ENCODE data around the gene L1CAM.
A peak's percentile ranks its signal among the peaks of the same experiment; 100 is the strongest.

L1CAM gene

GRCh38 chrX:153903238-153903980 is 17.4 kb upstream of the L1CAM start:
- DNase-seq = no peak

DNA sequence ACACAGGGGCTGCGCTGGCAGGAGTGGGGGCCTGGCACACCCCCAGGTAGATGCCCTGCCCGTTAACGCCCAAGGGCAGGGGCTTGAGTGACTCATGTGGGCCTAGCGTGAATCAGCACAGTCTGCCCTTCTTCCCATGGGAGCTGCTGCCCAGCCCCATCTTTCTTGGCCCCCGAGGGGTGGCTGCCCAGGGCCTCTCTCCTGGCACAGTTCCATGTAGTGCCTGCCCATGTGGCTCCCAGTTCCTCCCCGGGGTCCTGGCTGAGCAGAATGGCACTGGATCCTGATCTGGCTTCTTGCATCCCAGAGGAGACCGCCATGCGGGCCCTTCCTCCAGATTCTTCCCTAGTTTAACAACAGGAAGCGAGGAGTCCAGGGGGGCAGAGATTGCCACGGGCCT is 16.4 kb upstream of the L1CAM start:
- no peak for DNase-seq

DNA sequence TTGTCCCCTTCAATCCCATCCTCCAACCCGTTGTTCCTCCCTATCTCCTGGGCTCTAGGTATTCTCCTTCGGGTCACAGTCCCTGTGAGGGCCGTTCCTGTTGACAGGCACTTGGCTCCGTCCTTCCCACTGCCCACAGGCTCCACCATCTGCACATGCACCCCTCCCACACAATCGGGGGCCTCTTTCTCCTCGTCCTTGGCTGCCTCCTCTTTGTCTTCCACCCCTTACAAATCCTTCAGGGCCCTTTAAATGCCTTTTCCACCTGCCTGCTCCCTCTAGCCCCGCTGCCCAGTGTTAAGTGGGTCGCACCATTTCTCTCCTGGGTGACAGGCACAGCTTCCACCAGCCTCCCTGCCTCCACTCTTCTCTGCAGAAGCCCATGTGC is 15.8 kb upstream of the L1CAM start:
- no peak for DNase-seq

DNA sequence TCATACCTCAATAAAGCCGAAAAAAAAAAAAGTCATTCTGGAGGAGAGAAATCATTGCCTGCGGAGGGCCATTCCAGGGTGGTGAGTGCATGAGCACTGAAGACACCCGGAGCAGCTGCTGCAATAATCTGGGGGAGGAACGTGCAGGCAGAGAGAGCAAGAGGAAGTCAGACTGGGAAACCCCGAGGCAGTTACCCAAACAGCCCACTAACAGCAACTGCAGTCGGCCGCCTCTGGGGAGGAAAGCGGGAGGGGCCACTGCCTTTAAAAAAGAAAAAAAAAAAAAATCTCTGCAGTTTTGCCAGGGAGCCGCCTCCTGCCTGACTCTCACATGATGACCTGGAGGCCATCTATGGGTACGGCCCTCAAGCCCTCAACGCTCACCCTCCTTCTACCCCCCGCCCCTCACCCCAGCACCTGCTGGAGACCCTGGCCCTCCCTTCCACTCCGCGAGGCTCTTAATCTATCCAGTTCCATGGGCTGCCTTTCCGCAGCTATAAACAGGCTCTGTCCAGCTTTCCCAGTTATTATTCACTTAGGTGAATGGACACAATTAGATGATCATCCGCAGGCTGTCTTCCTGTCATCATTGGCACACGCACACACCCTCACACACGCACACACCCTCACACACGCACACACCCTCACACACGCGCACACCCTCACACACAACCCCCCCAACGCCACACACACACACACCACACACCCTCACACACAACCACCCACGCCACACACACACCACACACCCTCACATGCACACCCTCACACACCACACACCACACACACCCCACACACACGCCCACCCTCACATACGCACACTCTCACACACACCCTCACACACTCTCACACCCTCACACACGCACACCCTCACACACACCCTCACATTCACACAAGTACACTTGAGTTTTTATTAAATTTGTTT is 15.1 kb upstream of the L1CAM start:
- peak; percentile 54 for DNase-seq

- DNase-seq = no peak
Measured at GRCh38 chrX:153897899-153898298, 11.9 kb upstream of the L1CAM start.

DNA sequence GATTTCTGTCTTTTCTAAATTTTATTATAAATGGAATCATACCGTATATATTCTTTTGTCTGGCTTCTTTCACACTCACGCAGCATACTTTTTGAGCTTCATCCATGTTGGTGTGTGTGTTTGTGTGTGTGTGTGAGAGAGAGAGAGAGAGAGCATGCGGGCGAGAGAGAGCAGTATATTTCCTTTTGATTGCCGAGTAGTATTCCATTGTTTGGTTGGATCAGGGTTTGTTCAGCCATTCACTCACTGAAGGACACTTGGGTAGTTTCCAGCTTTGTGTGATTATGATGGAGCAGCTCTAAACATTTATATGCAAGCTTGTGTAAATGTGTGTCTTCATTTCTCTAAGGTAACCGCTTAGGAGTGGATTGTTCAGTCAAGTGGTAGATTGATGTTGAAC is 3.1 kb upstream of the L1CAM start:
- no peak for DNase-seq

- DNase-seq = no peak
Measured at GRCh38 chrX:153888344-153888743, 2.4 kb upstream of the L1CAM start.

DNA sequence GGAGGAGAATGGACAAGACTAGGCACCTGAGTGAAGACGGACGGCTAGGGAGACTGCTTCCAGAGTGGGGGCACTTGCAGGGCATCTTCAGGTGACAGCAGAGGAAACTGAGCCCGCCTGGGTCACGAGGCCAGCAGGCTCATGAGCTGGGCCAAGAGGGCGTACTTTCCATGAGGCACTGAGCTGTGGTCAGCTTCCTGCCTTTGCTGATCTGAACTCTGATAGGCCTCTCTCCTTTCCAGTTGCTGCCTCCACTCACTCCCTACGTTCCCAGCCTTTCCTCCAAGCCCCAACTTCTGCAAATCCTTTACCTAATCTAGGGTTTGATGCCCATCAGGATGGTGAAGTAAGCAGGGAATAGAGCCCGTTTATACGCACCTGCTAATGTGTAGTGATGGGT is 1.4 kb upstream of the L1CAM start:
- no peak for DNase-seq

DNA sequence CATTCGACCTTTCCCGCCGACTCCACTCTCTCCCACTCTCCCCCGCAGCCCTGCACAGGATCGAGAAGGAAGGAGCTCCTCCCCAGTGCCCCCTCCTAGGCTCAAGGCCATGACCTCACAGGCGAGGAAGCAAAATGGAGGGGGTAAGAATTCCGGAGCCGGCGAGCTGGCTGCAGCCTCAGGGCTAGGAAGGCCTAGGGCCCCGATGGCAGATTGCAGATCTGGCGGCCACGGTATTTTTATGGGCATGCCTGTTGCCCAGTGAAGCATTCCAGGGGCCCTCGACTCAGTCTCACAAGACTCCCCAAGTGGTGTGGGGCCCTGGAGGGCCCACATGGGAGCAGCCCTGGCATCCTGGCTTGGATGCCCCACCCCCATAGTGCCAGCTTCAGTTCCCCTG is 942 bp upstream of the L1CAM start:
- no peak for DNase-seq

- no peak for DNase-seq
Measured at GRCh38 chrX:153885208-153885787, 675 bp downstream of the L1CAM start.

DNA sequence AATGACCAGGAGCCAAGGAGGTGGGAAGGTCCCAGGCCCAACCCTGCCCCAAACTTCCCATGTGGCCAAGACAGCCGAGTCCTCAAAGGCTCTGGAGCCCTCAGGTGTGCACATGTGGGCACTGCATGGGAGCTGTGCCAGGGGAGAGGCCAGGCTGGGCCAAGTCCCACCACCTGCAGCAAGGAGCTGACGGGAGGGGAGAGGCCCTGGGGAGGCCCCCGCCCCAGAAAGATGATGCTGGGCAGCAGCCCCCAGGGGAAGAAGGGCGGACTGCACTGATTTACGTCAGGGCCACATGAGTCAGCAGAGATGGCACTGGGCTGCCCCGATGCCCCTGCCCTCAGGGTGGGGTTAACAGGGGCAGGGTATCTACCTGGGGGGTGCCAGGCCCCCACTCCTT is 1.4 kb downstream of the L1CAM start:
- no peak for DNase-seq

DNA sequence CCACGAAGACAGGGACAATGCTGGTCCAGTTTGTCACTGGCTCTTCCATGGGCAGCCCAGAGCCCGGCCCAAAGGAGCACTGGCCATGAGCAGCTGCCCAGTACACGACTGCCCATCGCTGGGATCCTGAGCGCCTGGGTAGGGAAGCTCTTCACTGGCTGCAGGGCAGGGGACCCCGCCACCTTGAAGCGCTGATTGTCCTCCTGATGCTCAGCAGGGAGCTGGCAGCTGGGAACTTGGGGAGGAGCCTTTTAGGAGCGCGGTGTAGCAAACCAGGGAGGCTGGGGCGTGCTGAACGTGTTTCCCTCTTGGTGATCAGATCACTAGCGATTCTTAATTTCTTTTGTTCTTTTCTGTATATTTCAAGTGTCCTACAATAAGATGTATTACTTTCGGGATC is 1.8 kb downstream of the L1CAM start:
- no peak for DNase-seq

DNA sequence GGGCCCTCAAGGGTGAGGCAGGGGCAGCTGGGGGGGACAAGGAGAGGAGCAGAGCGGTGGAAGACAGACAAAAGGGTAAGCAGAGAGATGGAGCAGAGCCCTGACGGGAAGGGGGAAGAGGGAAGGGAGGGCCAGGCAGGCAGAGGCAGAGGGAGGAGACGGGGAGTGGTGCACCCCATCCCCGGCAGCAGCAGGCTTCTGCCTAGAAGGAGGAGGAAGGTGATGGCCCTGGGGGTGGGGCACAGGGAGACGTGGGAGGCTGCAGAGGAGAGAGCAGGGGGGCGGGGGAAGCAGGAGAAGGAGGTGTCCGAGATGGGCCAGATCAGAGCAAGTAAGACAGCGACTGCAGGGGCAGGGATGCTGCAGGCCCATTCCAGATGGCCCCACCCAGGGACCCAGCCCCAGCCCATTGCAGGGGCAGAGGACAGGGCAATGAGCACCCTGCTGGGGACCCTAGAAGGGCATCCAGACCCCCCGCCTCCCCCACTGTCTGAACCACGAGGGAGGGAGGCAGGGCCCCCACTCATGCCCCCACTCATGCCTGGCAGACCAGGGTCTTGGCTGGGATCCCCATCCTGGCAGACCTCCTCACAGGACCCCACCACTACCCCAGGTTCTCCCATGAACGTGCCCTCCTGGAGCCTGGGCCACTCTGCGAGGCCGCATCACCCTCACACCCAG is 2.7 kb downstream of the L1CAM start:
- no peak for DNase-seq

DNA sequence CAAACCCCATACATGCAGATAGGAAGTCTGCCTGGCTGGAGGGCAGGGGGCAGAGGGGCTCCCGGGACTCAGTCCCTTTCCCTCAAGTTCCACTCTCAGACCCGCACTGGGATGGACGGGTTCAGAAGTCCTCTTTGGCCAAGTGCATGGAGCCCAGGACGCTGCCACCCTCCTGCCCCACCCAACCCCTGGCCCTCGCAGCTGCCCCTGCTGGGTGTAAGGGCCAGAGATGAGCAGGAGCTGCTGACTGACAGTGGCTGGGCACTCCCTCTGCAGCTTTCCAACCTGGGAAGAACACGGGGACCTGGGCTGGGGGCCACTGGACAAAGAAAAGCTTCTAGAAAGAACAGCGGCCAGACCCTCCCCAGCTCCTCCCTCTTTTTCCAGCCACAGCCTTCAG is 3.4 kb downstream of the L1CAM start:
- DNase-seq = no peak

DNA sequence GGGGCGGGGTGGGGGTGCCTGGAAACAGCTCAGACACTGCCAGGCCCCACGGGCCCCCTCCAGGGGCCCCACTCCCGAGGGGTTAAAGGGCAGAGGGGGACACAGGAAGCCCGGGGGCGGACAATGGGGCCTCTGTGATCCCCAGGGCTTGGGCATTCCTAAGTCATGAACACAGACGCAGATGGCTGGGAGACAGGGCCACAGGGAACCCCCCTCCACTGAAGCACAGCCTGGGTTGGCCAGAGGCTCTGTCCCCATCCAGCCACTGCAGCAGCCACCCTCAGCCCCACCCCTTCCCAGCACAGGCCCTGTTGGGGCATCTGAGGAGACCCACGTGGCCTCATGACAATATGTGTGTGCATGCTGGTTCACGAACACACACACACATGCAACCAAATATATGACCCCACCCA is 3.9 kb downstream of the L1CAM start:
- no peak for DNase-seq

DNA sequence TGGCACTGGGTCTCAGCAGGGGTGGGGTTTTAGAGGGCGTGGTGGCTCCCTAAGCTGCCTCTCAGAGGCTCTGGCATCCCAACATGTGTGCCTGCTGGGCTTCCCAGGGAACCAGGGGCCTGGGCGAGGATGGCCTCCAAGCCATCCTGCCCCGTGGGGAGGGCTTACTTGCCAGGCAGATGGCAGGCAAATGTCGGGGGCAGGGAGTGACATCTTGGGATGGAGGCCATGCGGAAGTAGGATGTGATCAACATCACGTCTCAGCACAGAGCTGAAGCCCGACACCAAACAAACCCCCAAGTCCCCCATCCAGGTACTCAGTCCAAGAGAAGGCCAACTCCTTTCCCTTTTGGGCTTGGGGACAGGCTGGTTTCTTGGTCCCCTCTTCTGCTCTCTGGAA is 4.7 kb downstream of the L1CAM start:
- no peak for DNase-seq

DNA sequence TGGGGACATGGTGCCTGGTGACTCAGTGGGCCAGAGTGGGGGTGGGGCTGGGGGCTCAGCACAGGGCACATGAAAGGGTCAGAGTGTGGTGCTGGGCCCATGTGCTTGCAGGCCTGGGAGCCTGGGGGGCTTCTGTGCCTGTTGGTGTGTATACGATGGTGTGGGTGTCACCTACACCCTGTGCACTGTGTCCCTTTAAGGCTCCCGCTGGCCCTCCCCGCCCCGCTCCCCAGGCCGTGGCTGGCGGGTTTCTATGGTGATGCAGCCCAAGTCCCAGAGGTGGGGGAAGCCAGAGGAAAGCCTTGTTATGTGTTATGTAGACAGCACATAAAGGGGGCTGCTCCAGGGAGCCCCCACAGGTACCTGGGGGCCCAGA is 5.5 kb downstream of the L1CAM start:
- DNase-seq = no peak

GRCh38 chrX:153879741-153880439 is 6.1 kb downstream of the L1CAM start:
- DNase-seq = no peak

- DNase-seq = no peak
Measured at GRCh38 chrX:153878969-153879653, 6.9 kb downstream of the L1CAM start.

DNA sequence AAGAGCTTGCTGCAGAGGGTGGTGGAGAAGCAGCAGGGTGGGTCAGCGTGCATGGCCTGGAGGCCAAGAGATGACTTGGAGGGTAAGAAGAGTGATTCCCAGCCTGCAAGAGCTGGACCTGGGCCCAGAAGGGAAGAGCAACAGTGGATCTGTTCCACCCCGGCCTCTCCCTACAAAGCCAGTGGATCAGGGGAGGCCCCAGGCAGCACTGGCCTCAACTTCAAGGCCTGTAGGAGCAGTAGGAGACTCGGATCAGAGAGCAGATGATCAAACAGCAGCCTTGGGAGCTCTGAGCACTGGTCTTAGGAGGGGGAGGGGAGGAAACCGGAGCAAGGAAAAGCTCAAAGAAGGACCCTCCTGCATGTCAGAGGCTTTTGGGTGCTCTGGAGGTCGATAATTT is 7.6 kb downstream of the L1CAM start:
- DNase-seq = no peak

DNA sequence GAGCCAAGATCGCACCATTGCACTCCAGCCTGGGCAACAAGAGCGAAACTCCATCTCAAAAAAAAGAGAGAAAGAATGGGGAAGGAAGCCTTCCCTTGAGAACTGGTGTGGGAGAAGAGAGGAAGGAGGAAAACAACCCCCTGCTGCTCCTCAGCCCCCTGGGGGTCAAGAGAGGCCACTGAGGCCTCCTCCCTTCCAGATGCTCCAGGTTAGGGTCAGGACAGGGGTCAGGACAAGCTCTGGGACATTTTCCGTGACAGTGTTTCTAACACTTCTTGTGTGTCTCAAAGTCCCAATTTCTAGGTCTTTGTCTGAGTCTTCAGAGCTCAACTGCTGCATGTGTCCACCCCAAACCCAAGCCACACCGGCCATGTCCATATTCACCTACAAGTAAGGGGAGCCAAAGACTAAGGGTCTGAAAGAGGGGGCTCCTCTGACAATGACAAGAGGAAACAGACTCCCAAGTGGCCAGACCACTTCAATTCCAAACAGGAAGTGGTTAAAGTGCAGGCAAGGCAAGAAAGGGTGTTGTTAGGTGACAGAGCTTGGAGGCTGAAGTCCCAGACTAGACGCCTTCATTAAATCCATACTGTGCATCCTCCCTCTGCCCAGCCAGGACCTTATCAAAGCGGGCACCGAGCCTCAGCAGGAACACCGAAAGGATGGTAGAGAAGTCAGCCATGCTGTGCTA is 8.3 kb downstream of the L1CAM start:
- DNase-seq = no peak

- DNase-seq = no peak
Measured at GRCh38 chrX:153876112-153876491, 9.9 kb downstream of the L1CAM start.
